Measurements from ENCODE around the gene NCL.

Gene NCL

GRCh38 chr2:231460073-231460835 is 4.0 kb downstream of the NCL start:
- Histone ChIP-seq H3K4me2 (ENCODE audit: low read length) (peak overlapping the region; percentile 6; the same call in 1 of the 2 replicates), H3F3A (ENCODE audit: control insufficient read depth, insufficient read depth) (peaks cover 79% of the 10 kb centered on the region), H3K4me3 (ENCODE audit: low read length) (no peak overlapping the region), H4K20me1 (ENCODE audit: control insufficient read depth, insufficient read depth, low read depth, low read length) (peaks cover 53% of the 10 kb centered on the region), H3K9me2 (replicated peaks; ENCODE audit: control insufficient read depth, low read length) (no peaks in the 10 kb centered on the region), H3K4me1 (ENCODE audit: control insufficient read depth, low read length) (peaks cover 23% of the 10 kb centered on the region), H3K27me3 (ENCODE audit: control insufficient read depth, low read length) (no peaks in the 10 kb centered on the region), H3K36me3 (ENCODE audit: control insufficient read depth, low read length) (peaks cover 96% of the 10 kb centered on the region), H3K27ac (ENCODE audit: low read depth, low read length) (no peak overlapping the region), H3K9me3 (ENCODE audit: control insufficient read depth, insufficient read depth, low read length) (no peaks in the 10 kb centered on the region), H3K79me2 (ENCODE audit: control insufficient read depth, low read length) (peaks cover 62% of the 10 kb centered on the region)
- no peak for TF ChIP-seq CTCF (IDR thresholded peaks at IDR 0.05; ENCODE audit: low read depth, low read length, poor library complexity, severe bottlenecking)
- TF ChIP-seq EZH2phosphoT487 (IDR thresholded peaks at IDR 0.05; ENCODE audit: borderline replicate concordance, low read length), result no peak

DNA sequence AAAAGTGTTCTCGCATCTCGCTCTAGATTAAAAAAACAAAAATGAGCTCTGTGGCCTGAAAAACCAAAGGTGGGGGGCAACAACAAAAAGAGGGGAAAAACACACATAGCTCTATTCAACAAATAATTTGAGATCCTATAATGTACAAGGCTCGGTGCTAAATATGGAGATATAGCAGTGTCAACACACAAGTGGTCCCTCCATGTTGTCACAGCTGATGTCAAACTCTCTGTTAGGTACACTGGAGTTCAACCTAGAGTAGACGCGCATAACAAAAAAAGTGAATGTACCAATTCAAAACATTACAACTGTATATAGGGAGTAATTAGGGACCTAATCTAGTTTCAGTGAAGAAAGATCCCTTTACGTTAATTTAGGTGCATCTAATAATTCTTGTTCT is 5.9 kb downstream of the NCL start:
- Histone ChIP-seq H3K79me2 (ENCODE audit: control insufficient read depth, low read length) (peaks cover 45% of the 10 kb centered on the region), H3K36me3 (ENCODE audit: control insufficient read depth, low read length) (peaks cover 100% of the 10 kb centered on the region), H3K9me3 (ENCODE audit: control insufficient read depth, insufficient read depth, low read length) (no peaks in the 10 kb centered on the region), H3K27ac (ENCODE audit: low read depth, low read length) (no peak overlapping the region), H3K4me3 (ENCODE audit: low read length) (no peak overlapping the region), H3K4me1 (ENCODE audit: control insufficient read depth, low read length) (peaks cover 23% of the 10 kb centered on the region), H3K4me2 (ENCODE audit: low read length) (no peak overlapping the region), H4K20me1 (ENCODE audit: control insufficient read depth, insufficient read depth, low read depth, low read length) (peaks cover 51% of the 10 kb centered on the region), H3K27me3 (ENCODE audit: control insufficient read depth, low read length) (no peaks in the 10 kb centered on the region), H3F3A (ENCODE audit: control insufficient read depth, insufficient read depth) (peaks cover 96% of the 10 kb centered on the region), H3K9me2 (replicated peaks; ENCODE audit: control insufficient read depth, low read length) (no peaks in the 10 kb centered on the region)
- TF ChIP-seq EZH2phosphoT487 (IDR thresholded peaks at IDR 0.05; ENCODE audit: borderline replicate concordance, low read length) (no peak), CTCF (IDR thresholded peaks at IDR 0.05; ENCODE audit: low read depth, low read length, poor library complexity, severe bottlenecking) (no peak)

- Histone ChIP-seq H3K4me2 (ENCODE audit: low read length) (no peak overlapping the region), H3K4me1 (ENCODE audit: control insufficient read depth, low read length) (peaks cover 12% of the 10 kb centered on the region), H3K4me3 (ENCODE audit: low read length) (no peak overlapping the region), H4K20me1 (ENCODE audit: control insufficient read depth, insufficient read depth, low read depth, low read length) (peaks cover 38% of the 10 kb centered on the region), H3K9me3 (ENCODE audit: control insufficient read depth, insufficient read depth, low read length) (no peaks in the 10 kb centered on the region), H3K79me2 (ENCODE audit: control insufficient read depth, low read length) (peaks cover 33% of the 10 kb centered on the region), H3K36me3 (ENCODE audit: control insufficient read depth, low read length) (peaks cover 100% of the 10 kb centered on the region), H3K9me2 (replicated peaks; ENCODE audit: control insufficient read depth, low read length) (no peaks in the 10 kb centered on the region), H3K27ac (ENCODE audit: low read depth, low read length) (no peak overlapping the region), H3K27me3 (ENCODE audit: control insufficient read depth, low read length) (no peaks in the 10 kb centered on the region), H3F3A (ENCODE audit: control insufficient read depth, insufficient read depth) (peaks cover 96% of the 10 kb centered on the region)
- TF ChIP-seq CTCF (IDR thresholded peaks at IDR 0.05; ENCODE audit: low read depth, low read length, poor library complexity, severe bottlenecking) (no peak), EZH2phosphoT487 (IDR thresholded peaks at IDR 0.05; ENCODE audit: borderline replicate concordance, low read length) (no peak)
Measured at GRCh38 chr2:231457101-231457500, 7.2 kb downstream of the NCL start.

Measured in DOHH2 (cell line).